Measurements from ENCODE around the gene TENM4.

The TENM4 gene

DNA sequence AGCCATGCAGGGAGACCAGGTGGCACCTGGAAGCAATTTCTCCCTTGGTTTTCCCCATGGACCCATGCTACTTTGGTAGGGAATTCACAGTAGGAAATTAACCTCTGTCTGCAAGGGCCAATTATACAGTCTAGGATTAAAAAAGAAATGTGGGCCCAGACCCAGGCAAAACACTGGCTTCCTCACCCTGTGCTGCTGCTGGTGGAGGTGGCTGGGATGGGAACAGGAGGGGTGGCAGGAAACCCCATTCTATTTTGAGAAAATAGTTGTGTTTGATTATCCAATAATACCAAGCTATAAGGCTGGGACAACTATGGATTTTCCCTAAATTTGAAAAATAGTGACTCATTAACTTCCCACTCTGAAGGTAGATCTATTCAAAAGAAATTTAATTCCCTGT is 449.1 kb downstream of the TENM4 start:
- TF ChIP-seq CTCF (IDR thresholded peaks at IDR 0.05; ENCODE audit: borderline replicate concordance, insufficient read depth, low read depth, low read length), result no peak

DNA sequence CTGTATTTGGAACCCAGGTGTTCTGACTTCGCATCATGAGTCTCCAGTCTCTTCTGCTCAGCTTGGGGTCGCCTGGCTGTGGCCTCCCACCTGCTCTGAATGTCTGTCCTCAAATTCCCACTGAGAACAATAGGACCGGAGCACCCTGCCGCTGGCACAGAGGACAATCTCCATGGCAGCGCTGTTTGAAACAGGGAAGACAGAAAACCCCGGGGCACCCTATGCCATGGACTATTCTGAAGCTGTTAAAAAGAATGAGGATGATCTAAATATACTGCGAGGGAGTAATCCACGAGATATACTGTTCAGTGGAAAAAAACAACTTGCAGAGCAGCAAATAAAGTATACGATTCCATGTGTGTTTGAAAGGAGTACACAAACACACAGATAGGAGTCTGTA is 450.6 kb downstream of the TENM4 start:
- TF ChIP-seq CTCF (IDR thresholded peaks at IDR 0.05; ENCODE audit: borderline replicate concordance, insufficient read depth, low read depth, low read length), result no peak
- no peak overlapping the region for H3K4me3 ChIP-seq (ENCODE audit: low read depth, low read length)

More for the DNA sequence above, 449.1 kb downstream of the TENM4 start:
- no peak overlapping the region for H3K4me3 ChIP-seq (ENCODE audit: low read depth, low read length)

- H3K4me3 ChIP-seq (ENCODE audit: low read depth, low read length), result no peak overlapping the region
- no peak for TF ChIP-seq CTCF (IDR thresholded peaks at IDR 0.05; ENCODE audit: borderline replicate concordance, insufficient read depth, low read depth, low read length)
Measured at GRCh38 chr11:78987748-78988147, 453.1 kb downstream of the TENM4 start.

GRCh38 chr11:78986305-78986704 is 454.5 kb downstream of the TENM4 start:
- TF ChIP-seq CTCF (IDR thresholded peaks at IDR 0.05; ENCODE audit: borderline replicate concordance, insufficient read depth, low read depth, low read length), result no peak
- H3K4me3 ChIP-seq (ENCODE audit: low read depth, low read length), result no peak overlapping the region

DNA sequence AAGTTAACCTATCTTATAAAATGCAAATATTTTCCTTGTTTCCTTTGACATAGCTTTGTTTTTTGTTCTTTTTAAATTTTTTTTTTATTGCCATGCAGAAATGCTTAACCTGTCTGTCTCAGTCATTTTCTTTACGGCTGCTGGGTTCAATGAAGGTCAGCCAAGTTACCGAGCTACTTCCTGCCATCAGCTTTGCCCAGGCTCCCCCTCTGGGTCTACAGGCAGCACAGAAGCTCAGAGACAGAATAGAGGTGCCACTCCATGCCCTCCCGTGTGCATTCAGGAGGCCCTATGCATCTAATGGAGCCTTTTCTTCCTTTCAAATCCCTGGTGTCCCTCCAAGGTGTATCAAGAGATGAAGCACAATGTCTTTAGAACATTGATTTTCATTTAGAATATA is 455.2 kb downstream of the TENM4 start:
- H3K4me3 ChIP-seq (ENCODE audit: low read depth, low read length), result no peak overlapping the region
- TF ChIP-seq CTCF (IDR thresholded peaks at IDR 0.05; ENCODE audit: borderline replicate concordance, insufficient read depth, low read depth, low read length), result no peak

- TF ChIP-seq CTCF (IDR thresholded peaks at IDR 0.05; ENCODE audit: borderline replicate concordance, insufficient read depth, low read depth, low read length), result no peak
- H3K4me3 ChIP-seq (ENCODE audit: low read depth, low read length), result no peak overlapping the region
Measured at GRCh38 chr11:78982473-78982872, 458.4 kb downstream of the TENM4 start.

- no peak for TF ChIP-seq CTCF (IDR thresholded peaks at IDR 0.05; ENCODE audit: borderline replicate concordance, insufficient read depth, low read depth, low read length)
- H3K4me3 ChIP-seq (ENCODE audit: low read depth, low read length), result no peak overlapping the region
Measured at GRCh38 chr11:78981153-78981552, 459.7 kb downstream of the TENM4 start.

All from GM12875 (cell line).